ENCODE results near the gene AMPD3. TPM values are rescaled to one million over a fixed set of nuclear protein-coding genes. Genes with fewer than 3 reads are reported as not detected.
"Not testable (repeated sequence)": the region's sequence is repeated elsewhere in the genome, so short reads cannot be mapped to it uniquely, and the experiment has no call there.

AMPD3 gene
- polyA plus RNA-seq, 1 donor from 2014 or later: 30.7 TPM

GRCh38 chr11:10418950-10419310 is 36.1 kb upstream of the AMPD3 start:
- Mint-ChIP-seq H3K27ac (no peak overlapping the region), H3K36me3 (peaks cover 4% of the 10 kb centered on the region), H3K4me3 (no peak overlapping the region), H3K27me3 (peaks cover 2% of the 10 kb centered on the region), H3K9me3 (peaks cover 2 to 3% (median 2%) of the 10 kb centered on the region in 3 donors), H3K4me1 (peaks cover 6 to 13% (median 10%) of the 10 kb centered on the region in 3 donors)

GRCh38 chr11:10426475-10426874 is 28.6 kb upstream of the AMPD3 start:
- H3K4me3 Mint-ChIP-seq: no peak overlapping the region
- no peak overlapping the region for H3K27ac Mint-ChIP-seq
- H3K36me3 Mint-ChIP-seq: peaks cover 3% of the 10 kb centered on the region
- H3K9me3 Mint-ChIP-seq: peaks cover 2 to 5% (median 2%) of the 10 kb centered on the region in 3 donors
- H3K4me1 Mint-ChIP-seq: peaks cover 0 to 1% (median 0%) of the 10 kb centered on the region in 3 donors
- peaks cover 7% of the 10 kb centered on the region for H3K27me3 Mint-ChIP-seq

- no peak overlapping the region for H3K4me3 Mint-ChIP-seq
- peaks cover 0 to 7% (median 1%) of the 10 kb centered on the region in 3 donors for H3K9me3 Mint-ChIP-seq
- no peaks in the 10 kb centered on the region for H3K4me1 Mint-ChIP-seq
- H3K36me3 Mint-ChIP-seq: peaks cover 2% of the 10 kb centered on the region
- peak overlapping the region in 1 of 3 donors; percentile 14 for H3K27ac Mint-ChIP-seq
- H3K27me3 Mint-ChIP-seq: peaks cover 5% of the 10 kb centered on the region
Measured at GRCh38 chr11:10428453-10428852, 26.6 kb upstream of the AMPD3 start.

- Mint-ChIP-seq H3K4me3 (no peak overlapping the region), H3K36me3 (peaks cover 2% of the 10 kb centered on the region), H3K27ac (no peak overlapping the region), H3K9me3 (peaks cover 0 to 7% (median 1%) of the 10 kb centered on the region in 3 donors), H3K4me1 (no peaks in the 10 kb centered on the region), H3K27me3 (peaks cover 5% of the 10 kb centered on the region)
Measured at GRCh38 chr11:10429526-10429925, 25.5 kb upstream of the AMPD3 start.

GRCh38 chr11:10432493-10432892 is 22.6 kb upstream of the AMPD3 start:
- H3K27ac Mint-ChIP-seq: no peak overlapping the region
- H3K36me3 Mint-ChIP-seq: peaks cover 2% of the 10 kb centered on the region
- H3K9me3 Mint-ChIP-seq: peaks cover 0 to 7% (median 3%) of the 10 kb centered on the region in 3 donors
- H3K4me1 Mint-ChIP-seq: peaks cover 0 to 3% (median 0%) of the 10 kb centered on the region in 3 donors
- H3K27me3 Mint-ChIP-seq: peaks cover 3% of the 10 kb centered on the region
- no peak overlapping the region for H3K4me3 Mint-ChIP-seq

- Mint-ChIP-seq H3K9me3 (peaks cover 0 to 7% (median 3%) of the 10 kb centered on the region in 3 donors), H3K27me3 (no peaks in the 10 kb centered on the region)
Measured at GRCh38 chr11:10432971-10433370, 22.1 kb upstream of the AMPD3 start.

GRCh38 chr11:10436224-10436623 is 18.8 kb upstream of the AMPD3 start:
- H3K27me3 Mint-ChIP-seq: no peaks in the 10 kb centered on the region
- H3K4me1 Mint-ChIP-seq: peaks cover 0 to 11% (median 9%) of the 10 kb centered on the region in 3 donors
- H3K9me3 Mint-ChIP-seq: peaks cover 0 to 7% (median 3%) of the 10 kb centered on the region in 3 donors
- H3K36me3 Mint-ChIP-seq: peaks cover 2% of the 10 kb centered on the region
- H3K27ac Mint-ChIP-seq: no peak overlapping the region
- H3K4me3 Mint-ChIP-seq: no peak overlapping the region

More at GRCh38 chr11:10432971-10433370, 22.1 kb upstream of the AMPD3 start:
- Mint-ChIP-seq H3K4me3 (no peak overlapping the region), H3K36me3 (peaks cover 2% of the 10 kb centered on the region), H3K4me1 (peaks cover 0 to 3% (median 0%) of the 10 kb centered on the region in 3 donors), H3K27ac (no peak overlapping the region)

GRCh38 chr11:10436683-10437082 is 18.4 kb upstream of the AMPD3 start:
- not testable (repeated sequence) for H3K9me3 Mint-ChIP-seq, H3K36me3 Mint-ChIP-seq, H3K27me3 Mint-ChIP-seq, H3K4me3 Mint-ChIP-seq
- Mint-ChIP-seq H3K27ac (peak overlapping the region in 1 of 3 donors; percentile 16), H3K4me1 (peaks cover 2 to 14% (median 13%) of the 10 kb centered on the region in 3 donors)

- H3K9me3 Mint-ChIP-seq: peaks cover 0 to 2% (median 0%) of the 10 kb centered on the region in 3 donors
- H3K27me3 Mint-ChIP-seq: no peaks in the 10 kb centered on the region
- H3K4me3 Mint-ChIP-seq: no peak overlapping the region
- H3K4me1 Mint-ChIP-seq: peaks cover 7 to 22% (median 21%) of the 10 kb centered on the region in 3 donors
- no peaks in the 10 kb centered on the region for H3K36me3 Mint-ChIP-seq
- no peak overlapping the region for H3K27ac Mint-ChIP-seq
Measured at GRCh38 chr11:10438458-10438857, 16.6 kb upstream of the AMPD3 start.

- Mint-ChIP-seq H3K4me3 (peak overlapping the region in 1 of 4 donors; percentile 20), H3K27ac (peak overlapping the region in 1 of 3 donors; percentile 61), H3K36me3 (peaks cover 2% of the 10 kb centered on the region), H3K27me3 (no peaks in the 10 kb centered on the region), H3K9me3 (peaks cover 0 to 2% (median 0%) of the 10 kb centered on the region in 3 donors), H3K4me1 (peaks cover 10 to 24% (median 21%) of the 10 kb centered on the region in 3 donors)
Measured at GRCh38 chr11:10439351-10439750, 15.7 kb upstream of the AMPD3 start.

GRCh38 chr11:10439924-10440323 is 15.1 kb upstream of the AMPD3 start:
- Mint-ChIP-seq H3K36me3 (peaks cover 2% of the 10 kb centered on the region), H3K4me1 (peaks cover 11 to 28% (median 22%) of the 10 kb centered on the region in 3 donors), H3K27me3 (no peaks in the 10 kb centered on the region), H3K27ac (peak overlapping the region in 2 of 3 donors; percentile 5 to 61), H3K9me3 (peaks cover 0 to 2% (median 0%) of the 10 kb centered on the region in 3 donors), H3K4me3 (peak overlapping the region in 1 of 4 donors; percentile 20)

GRCh38 chr11:10440401-10440800 is 14.7 kb upstream of the AMPD3 start:
- Mint-ChIP-seq H3K9me3 (no peaks in the 10 kb centered on the region), H3K4me1 (peaks cover 14 to 32% (median 26%) of the 10 kb centered on the region in 3 donors), H3K27me3 (no peaks in the 10 kb centered on the region), H3K27ac (peak overlapping the region in 2 of 3 donors; percentile 24 to 91), H3K36me3 (peaks cover 2% of the 10 kb centered on the region), H3K4me3 (peak overlapping the region in 1 of 4 donors; percentile 20)

GRCh38 chr11:10441091-10441490 is 14.0 kb upstream of the AMPD3 start:
- Mint-ChIP-seq H3K4me1 (peaks cover 14 to 32% (median 26%) of the 10 kb centered on the region in 3 donors), H3K27ac (peak overlapping the region in 2 of 3 donors; percentile 91 to 99), H3K36me3 (peaks cover 2% of the 10 kb centered on the region), H3K9me3 (no peaks in the 10 kb centered on the region), H3K27me3 (no peaks in the 10 kb centered on the region), H3K4me3 (peak overlapping the region in 1 of 4 donors; percentile 67)

- Mint-ChIP-seq H3K27me3 (no peaks in the 10 kb centered on the region), H3K4me1 (peaks cover 14 to 29% (median 26%) of the 10 kb centered on the region in 3 donors), H3K4me3 (peak overlapping the region; percentile 58 to 81 (median 67)), H3K27ac (peak overlapping the region; percentile 88 to 99 (median 91)), H3K36me3 (peaks cover 2% of the 10 kb centered on the region), H3K9me3 (no peaks in the 10 kb centered on the region)
Measured at GRCh38 chr11:10441652-10442503, 13.2 kb upstream of the AMPD3 start.

- peaks cover 15 to 32% (median 26%) of the 10 kb centered on the region in 3 donors for H3K4me1 Mint-ChIP-seq
- H3K36me3 Mint-ChIP-seq: peaks cover 2% of the 10 kb centered on the region
- H3K27me3 Mint-ChIP-seq: no peaks in the 10 kb centered on the region
- H3K9me3 Mint-ChIP-seq: no peaks in the 10 kb centered on the region
- peak overlapping the region; percentile 6 to 94 (median 91) for H3K27ac Mint-ChIP-seq
- peak overlapping the region; percentile 5 to 55 (median 19) for H3K4me3 Mint-ChIP-seq
Measured at GRCh38 chr11:10443152-10443551, 11.9 kb upstream of the AMPD3 start.

Data from IgD-negative memory B cell (primary cell).